ENCODE measurements around the gene PON3.

- TF ChIP-seq ZNF274 (IDR thresholded peaks at IDR 0.05; ENCODE audit: low read depth, low read length) (no peak), SUZ12 (IDR thresholded peaks at IDR 0.05; ENCODE audit: extremely low read depth, insufficient read depth, insufficient read length) (no peak), YY1 (IDR thresholded peaks at IDR 0.05; ENCODE audit: insufficient read depth, insufficient read length) (no peak)
These were observed 430 bp downstream of the PON3 start for GRCh38 chr7:95395755-95396135.
